Kidney (tissue), 14 donors: ENCODE measurements around the gene LDLRAD4. TPM values are rescaled to one million over a fixed set of nuclear protein-coding genes. Genes with fewer than 3 reads are reported as not detected.

Experiments
- DNase-seq, 5 donors: peaks; one replicate each; pipeline ENCODE4 v3.0.0-alpha.2; 2013 to 2020
- FAIRE-seq: peaks from 2 replicates; lab custom pipeline; 2012; peaks lifted over from hg19 to GRCh38; lab: Jason Lieb, UNC
- H3K27ac ChIP-seq, 2 donors: one replicate each; pipeline ENCODE4 v1.7.0; 2013; ENCODE audit warnings: low read depth in 2 of 2, low read length in 2 of 2, inconsistent platforms in 1 of 2
- H3K27me3 ChIP-seq: one replicate; pipeline ENCODE4 v1.7.1; 2013; ENCODE audit warnings: low read length, inconsistent platforms; ENCODE audit not compliant: control insufficient read depth, insufficient read depth
- H3K36me3 ChIP-seq, 3 donors: one replicate each; pipeline versions ENCODE4 v1.7.0 to v1.7.1; 2013; ENCODE audit warnings: low read length in 3 of 3, control low read depth in 1 of 3, inconsistent platforms in 1 of 3; ENCODE audit not compliant: insufficient read depth in 3 of 3, control insufficient read depth in 2 of 3
- H3K4me1 ChIP-seq, 3 donors: one replicate each; pipeline versions ENCODE4 v1.7.0 to v1.7.1; 2013; ENCODE audit warnings: low read length in 3 of 3, inconsistent platforms in 1 of 3, low read depth in 1 of 3; ENCODE audit not compliant: control insufficient read depth in 2 of 3, insufficient read depth in 2 of 3
- H3K4me3 ChIP-seq, 3 donors: one replicate each; pipeline versions ENCODE4 v1.7.0 to v1.8.1; 2013; ENCODE audit warnings: low read length in 3 of 3, control low read depth in 1 of 3, inconsistent platforms in 1 of 3
- H3K9ac ChIP-seq, 3 donors: one replicate each; pipeline versions ENCODE4 v1.7.0 to v1.7.1; 2013; ENCODE audit warnings: low read length in 3 of 3, control low read depth in 1 of 3, inconsistent platforms in 1 of 3
- H3K9me3 ChIP-seq, 3 donors: one replicate each; pipeline versions ENCODE4 v1.7.0 to v1.7.1; 2013; ENCODE audit warnings: low read length in 3 of 3, control low read depth in 1 of 3, inconsistent platforms in 1 of 3; ENCODE audit not compliant: control insufficient read depth in 2 of 3, insufficient read depth in 1 of 3
- intact Hi-C: fragments of 100-400 bp; cut with DNase I; formaldehyde crosslinking; loops from one replicate; pipeline ENCODE4 v1.11.1; 2022
- polyA plus RNA-seq: library from polyadenylated mRNA; stranded (reverse); fragments of 350-450 nt; fragmentation: Illumina TruSeq; extraction: RNeasy Lipid Tissue Mini Kit (QIAGEN cat#74804); gene quantifications from one replicate; pipeline ENCODE4 v1.2.3, GENCODE V29; 2014; ENCODE audit warnings: low read depth, low replicate concordance; ENCODE audit not compliant: insufficient read depth
- total RNA-seq: library from RNA; stranded (reverse); fragmentation: NEBNext Ultra II Directional; extraction: Animal tissue kit (Norgen Biotek cat#: 25700); gene quantifications from one replicate; pipeline ENCODE4 v1.2.1, GENCODE V29; 2021
- TF ChIP-seq, protein P1 (sequence below): IDR thresholded peaks from 3 replicates; pipeline ENCODE4 v1.5.1; 2012; ENCODE audit warnings: mild to moderate bottlenecking, moderate library complexity, borderline replicate concordance; ENCODE audit not compliant: insufficient read depth; ENCODE audit errors: extremely low read depth
- donor health status: control.
- donor health status: control.
- donor health status: control.
- donor health status: control.
- donor health status: control.
- donor health status: DM: yes; HTN: yes; CAD: no.
- donor health status: Normal renal cell carcinoma (clear cell type).

LDLRAD4 gene
- total and polyA plus RNA-seq, 2 donors from 2014 or later: 2.3 to 42.3 TPM

DNA sequence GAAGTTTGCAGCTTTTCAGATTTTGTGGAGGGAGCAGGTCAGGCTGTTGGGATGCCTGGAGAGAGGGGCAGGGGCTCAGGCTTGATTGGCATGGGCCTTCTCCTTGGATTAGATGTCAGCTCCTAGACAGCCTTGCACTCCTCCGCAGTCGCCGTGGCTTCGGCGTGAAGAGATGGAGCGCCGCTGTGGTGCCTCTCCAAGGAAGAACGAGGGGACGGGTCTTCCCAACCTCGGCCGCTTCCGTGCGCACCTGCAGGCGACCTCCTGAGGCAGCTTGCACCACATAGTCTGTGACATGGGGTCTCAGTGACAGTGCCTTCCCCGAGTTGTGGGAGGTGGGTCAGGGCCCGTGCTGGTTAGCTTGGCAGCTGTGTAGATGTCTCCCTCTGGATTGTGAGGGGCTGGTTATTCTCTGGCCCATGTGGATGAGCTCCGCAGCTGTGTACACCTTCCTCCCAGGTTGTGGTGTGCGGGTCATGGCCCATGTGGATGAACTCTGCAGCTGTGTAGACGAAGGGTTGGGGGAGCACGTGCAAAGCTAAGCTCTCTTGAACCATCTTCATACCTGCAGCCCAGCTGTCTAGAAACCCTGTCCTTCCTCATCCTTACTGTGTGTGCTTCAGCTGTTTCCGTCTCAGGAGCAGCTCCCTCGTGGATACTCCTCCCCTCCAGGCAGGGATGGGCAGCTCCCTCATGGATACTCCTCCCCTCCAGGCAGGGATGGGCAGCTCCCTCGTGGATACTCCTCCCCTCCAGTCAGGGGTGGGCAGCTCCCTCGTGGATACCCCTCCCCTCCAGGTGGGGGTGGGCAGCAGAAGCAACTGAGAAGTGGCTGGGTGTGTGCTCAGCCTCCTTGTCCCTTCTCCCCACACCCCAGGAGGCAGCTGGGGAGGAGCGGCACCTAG is 170.3 kb downstream of the LDLRAD4 start:
- Histone ChIP-seq H3K27ac (no peak overlapping the region), H3K4me3 (no peak overlapping the region), H3K9me3 (no peaks in the 10 kb centered on the region), H3K4me1 (peaks cover 0 to 7% (median 0%) of the 10 kb centered on the region in 3 donors), H3K9ac (no peak overlapping the region), H3K27me3 (no peaks in the 10 kb centered on the region), H3K36me3 (no peaks in the 10 kb centered on the region)
- intact Hi-C loops: no loop called here
- TF ChIP-seq, protein P1, sequence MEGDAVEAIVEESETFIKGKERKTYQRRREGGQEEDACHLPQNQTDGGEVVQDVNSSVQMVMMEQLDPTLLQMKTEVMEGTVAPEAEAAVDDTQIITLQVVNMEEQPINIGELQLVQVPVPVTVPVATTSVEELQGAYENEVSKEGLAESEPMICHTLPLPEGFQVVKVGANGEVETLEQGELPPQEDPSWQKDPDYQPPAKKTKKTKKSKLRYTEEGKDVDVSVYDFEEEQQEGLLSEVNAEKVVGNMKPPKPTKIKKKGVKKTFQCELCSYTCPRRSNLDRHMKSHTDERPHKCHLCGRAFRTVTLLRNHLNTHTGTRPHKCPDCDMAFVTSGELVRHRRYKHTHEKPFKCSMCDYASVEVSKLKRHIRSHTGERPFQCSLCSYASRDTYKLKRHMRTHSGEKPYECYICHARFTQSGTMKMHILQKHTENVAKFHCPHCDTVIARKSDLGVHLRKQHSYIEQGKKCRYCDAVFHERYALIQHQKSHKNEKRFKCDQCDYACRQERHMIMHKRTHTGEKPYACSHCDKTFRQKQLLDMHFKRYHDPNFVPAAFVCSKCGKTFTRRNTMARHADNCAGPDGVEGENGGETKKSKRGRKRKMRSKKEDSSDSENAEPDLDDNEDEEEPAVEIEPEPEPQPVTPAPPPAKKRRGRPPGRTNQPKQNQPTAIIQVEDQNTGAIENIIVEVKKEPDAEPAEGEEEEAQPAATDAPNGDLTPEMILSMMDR: no peak
- DNase-seq (peak in 2 of 5 donors; percentile 46 to 69), FAIRE-seq (no peak)

DNA sequence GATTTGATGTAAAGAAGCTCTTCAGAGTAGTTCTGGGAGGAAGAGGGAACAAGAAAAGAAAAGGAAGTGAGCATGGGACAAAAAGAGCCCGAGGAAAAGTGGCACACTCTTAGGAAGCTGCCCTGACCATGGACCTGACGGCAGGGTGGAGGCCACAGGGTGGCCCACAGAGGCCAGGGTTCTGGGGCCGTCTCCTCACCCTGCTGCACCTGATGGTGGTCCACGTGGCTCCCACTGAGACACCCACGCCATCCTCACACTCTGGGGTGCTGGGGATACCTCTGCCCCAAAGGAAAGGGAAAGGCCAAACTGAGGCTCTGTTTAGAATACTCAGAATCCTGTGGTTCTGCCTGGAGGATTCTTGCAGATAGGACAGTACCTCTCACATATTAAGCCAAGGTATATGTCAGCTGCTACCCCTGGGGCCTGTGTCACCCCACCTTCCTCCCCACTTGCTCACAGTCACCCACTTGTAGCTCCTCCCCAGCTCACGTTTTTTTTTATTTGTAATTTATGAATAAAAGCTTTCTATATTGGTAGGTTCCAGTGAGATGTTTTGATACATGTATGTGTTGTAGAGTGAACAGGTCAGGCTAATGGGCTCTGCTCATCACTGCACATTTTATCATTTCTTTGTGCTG is 171.1 kb downstream of the LDLRAD4 start:
- FAIRE-seq (no peak), DNase-seq (peak in 1 of 5 donors; percentile 23)
- intact Hi-C loops: no loop called here
- Histone ChIP-seq H3K4me3 (no peak overlapping the region), H3K36me3 (no peaks in the 10 kb centered on the region), H3K9me3 (no peaks in the 10 kb centered on the region), H3K27me3 (no peaks in the 10 kb centered on the region), H3K4me1 (peaks cover 0 to 7% (median 0%) of the 10 kb centered on the region in 3 donors), H3K27ac (no peak overlapping the region), H3K9ac (no peak overlapping the region)
- TF ChIP-seq, protein P1: no peak

DNA sequence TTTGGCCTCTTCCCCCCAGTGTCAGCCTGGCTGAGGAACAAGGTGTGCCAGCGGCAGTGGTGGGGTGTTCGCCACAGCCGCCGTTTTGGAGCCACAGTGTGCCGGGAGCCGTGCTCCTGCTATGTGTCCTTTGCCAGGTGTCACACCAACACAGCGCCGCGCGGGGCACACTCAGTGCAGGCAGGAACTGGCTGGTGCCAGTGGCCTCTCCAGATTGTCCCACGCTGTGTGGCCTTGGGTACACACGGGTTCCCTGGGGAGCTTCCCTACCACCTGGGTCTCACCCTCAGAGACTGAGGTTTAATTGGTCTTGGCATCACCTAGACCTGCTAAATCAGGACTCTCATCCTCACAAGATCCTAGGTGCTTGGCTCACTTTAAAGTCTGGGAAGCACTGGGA is 171.6 kb downstream of the LDLRAD4 start:
- H3K27me3 ChIP-seq: no peaks in the 10 kb centered on the region
- no peaks in the 10 kb centered on the region for H3K9me3 ChIP-seq
- intact Hi-C loops: no loop called here
- TF ChIP-seq, protein P1: no peak
- H3K36me3 ChIP-seq: no peaks in the 10 kb centered on the region
- H3K4me1 ChIP-seq: peaks cover 0 to 7% (median 0%) of the 10 kb centered on the region in 3 donors
- no peak for FAIRE-seq
- no peak overlapping the region for H3K9ac ChIP-seq
- no peak overlapping the region for H3K4me3 ChIP-seq
- H3K27ac ChIP-seq: no peak overlapping the region
- DNase-seq: peak in 2 of 5 donors; percentile 34 to 72
